ENCODE data around the gene TAX1BP3. TPM values are rescaled to one million over a fixed set of nuclear protein-coding genes. Genes with fewer than 3 reads are reported as not detected.

TAX1BP3 gene
- polyA plus RNA-seq, 1 of the 3 experiments (the other 2 are of a cell fraction): 192 TPM

GRCh38 chr17:3698139-3698538 lies 29.8 kb upstream of the TAX1BP3 start:
- H3F3A ChIP-seq (replicated peaks; ENCODE audit: insufficient read depth): no peaks in the 10 kb centered on the region
- H4K20me1 ChIP-seq (ENCODE audit: insufficient read depth): no peaks in the 10 kb centered on the region
- H3K4me2 ChIP-seq: no peak overlapping the region
- H3K9me2 ChIP-seq: no peaks in the 10 kb centered on the region
- H3K9me3 ChIP-seq: no peaks in the 10 kb centered on the region
- no peak overlapping the region for H3K27ac ChIP-seq (ENCODE audit: low read depth in 2 of 2, low read length in 1 of 2)
- H2AFZ ChIP-seq (ENCODE audit: low read depth): no peak overlapping the region
- 80% methylated on average over 1 of the region's 4 CpGs for WGBS (ENCODE audit: low lambda C conversion rate)
- DNase-seq: no peak
- H3K9ac ChIP-seq: no peak overlapping the region
- H3K79me2 ChIP-seq (ENCODE audit: insufficient read depth): no peaks in the 10 kb centered on the region
- H3K27me3 ChIP-seq (ENCODE audit: insufficient read depth): no peaks in the 10 kb centered on the region
- CTCF ChIA-PET: interaction anchor here (1.1 to 1.7 kb wide), 2 partner anchors 15 to 39 kb away, joined by 3 to 6 read pairs; no protein-coding TSS in a partner anchor
- H3K36me3 ChIP-seq (replicated peaks in 1 of 2; ENCODE audit: control insufficient read depth in 1 of 2, insufficient read depth in 2 of 2, low read length in 1 of 2): no peaks in the 10 kb centered on the region
- TF ChIP-seq CHD2 (IDR thresholded peaks at IDR 0.05; ENCODE audit: low read length, partially characterized antibody) (no peak), PBX3 (IDR thresholded peaks at IDR 0.05) (no peak), EP300 (IDR thresholded peaks at IDR 0.05; ENCODE audit: borderline replicate concordance in 1 of 2, low read depth in 1 of 2, low read length in 1 of 2) (no peak), TCF12 (IDR thresholded peaks at IDR 0.05) (no peak), USF2 (IDR thresholded peaks at IDR 0.05; ENCODE audit: borderline replicate concordance, low read depth, low read length) (no peak), MXI1 (IDR thresholded peaks at IDR 0.05; ENCODE audit: low read depth, low read length) (no peak), RCOR1 (IDR thresholded peaks at IDR 0.05; ENCODE audit: low read length) (no peak), FOSL2 (IDR thresholded peaks at IDR 0.05; ENCODE audit: borderline replicate concordance, low read depth) (no peak), REST (IDR thresholded peaks at IDR 0.05; ENCODE audit: low read depth, low read length) (no peak), MEF2A (IDR thresholded peaks at IDR 0.05; ENCODE audit: borderline replicate concordance, low read depth) (no peak), CTCF (IDR thresholded peaks at IDR 0.05) (no peak), ELF1 (IDR thresholded peaks at IDR 0.05) (no peak), SMC3 (IDR thresholded peaks at IDR 0.05; ENCODE audit: low read depth, low read length) (no peak), YY1 (IDR thresholded peaks at IDR 0.05; ENCODE audit: low read depth) (no peak), USF1 (IDR thresholded peaks at IDR 0.05; ENCODE audit: borderline replicate concordance, low read depth) (no peak), FOXJ3 (CRISPR knock-in tag; IDR thresholded peaks at IDR 0.05) (no peak)
- peaks cover 0 to 13% of the 10 kb centered on the region in 2 experiments; a peak in 1 of 4 replicates for H3K4me1 ChIP-seq (ENCODE audit: control insufficient read depth in 1 of 2, insufficient read depth in 2 of 2, low read depth in 1 of 2, low read length in 1 of 2)
- POLR2A ChIA-PET: no interaction called here
- no peak overlapping the region for H3K4me3 ChIP-seq (ENCODE audit: low read depth in 2 of 2, low read length in 1 of 2)
